IMR-90 (cell line): ENCODE results near the gene CBX6.

ENCODE experiments used
- CEBPB ChIP-seq: IDR thresholded peaks from 2 replicates; pipeline ENCODE4 v1.6.1; 2012; ENCODE audit warnings: low read depth, low read length, improper control_type of control experiment
- MXI1 ChIP-seq: IDR thresholded peaks from 2 replicates; pipeline ENCODE4 v1.6.1; 2012; ENCODE audit warnings: low read depth, mild to moderate bottlenecking, low read length, moderate library complexity, borderline replicate concordance
- POLR2A ChIP-seq: IDR thresholded peaks from 2 replicates; pipeline ENCODE4 v1.6.1; 2012; ENCODE audit warnings: mild to moderate bottlenecking, low read depth, low read length
- TF ChIP-seq, protein P1 (sequence below): conservative IDR thresholded peaks from 2 replicates; pipeline ENCODE4 v1.5.1; 2012; ENCODE audit warnings: mild to moderate bottlenecking, low read depth, low read length, improper control_type of control experiment

DNA sequence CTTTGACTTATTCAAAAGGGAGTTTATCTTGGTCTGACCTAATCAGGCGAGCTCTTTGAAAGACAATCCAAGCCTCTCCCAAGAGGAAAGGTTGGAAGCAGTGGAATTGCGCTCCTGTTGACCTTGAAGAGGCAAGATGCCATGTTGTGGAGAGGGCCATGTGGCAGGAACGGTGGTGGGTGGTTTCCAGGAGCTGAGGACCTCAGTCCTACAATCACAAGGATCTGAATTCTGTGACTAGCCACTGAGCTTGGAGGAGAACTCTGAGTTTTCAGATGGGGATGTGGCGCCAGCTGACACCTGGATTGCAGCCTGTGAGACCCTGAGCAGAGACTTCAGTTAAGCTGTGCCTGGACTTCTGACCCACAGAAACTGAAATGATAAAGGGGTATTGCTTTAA, 6.0 kb upstream of the CBX6 start:
- TF ChIP-seq, protein P1, sequence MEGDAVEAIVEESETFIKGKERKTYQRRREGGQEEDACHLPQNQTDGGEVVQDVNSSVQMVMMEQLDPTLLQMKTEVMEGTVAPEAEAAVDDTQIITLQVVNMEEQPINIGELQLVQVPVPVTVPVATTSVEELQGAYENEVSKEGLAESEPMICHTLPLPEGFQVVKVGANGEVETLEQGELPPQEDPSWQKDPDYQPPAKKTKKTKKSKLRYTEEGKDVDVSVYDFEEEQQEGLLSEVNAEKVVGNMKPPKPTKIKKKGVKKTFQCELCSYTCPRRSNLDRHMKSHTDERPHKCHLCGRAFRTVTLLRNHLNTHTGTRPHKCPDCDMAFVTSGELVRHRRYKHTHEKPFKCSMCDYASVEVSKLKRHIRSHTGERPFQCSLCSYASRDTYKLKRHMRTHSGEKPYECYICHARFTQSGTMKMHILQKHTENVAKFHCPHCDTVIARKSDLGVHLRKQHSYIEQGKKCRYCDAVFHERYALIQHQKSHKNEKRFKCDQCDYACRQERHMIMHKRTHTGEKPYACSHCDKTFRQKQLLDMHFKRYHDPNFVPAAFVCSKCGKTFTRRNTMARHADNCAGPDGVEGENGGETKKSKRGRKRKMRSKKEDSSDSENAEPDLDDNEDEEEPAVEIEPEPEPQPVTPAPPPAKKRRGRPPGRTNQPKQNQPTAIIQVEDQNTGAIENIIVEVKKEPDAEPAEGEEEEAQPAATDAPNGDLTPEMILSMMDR = no peak
- TF ChIP-seq POLR2A (no peak), CEBPB (no peak), MXI1 (no peak)
